ENCODE results near the gene BAZ2B.

DNA sequence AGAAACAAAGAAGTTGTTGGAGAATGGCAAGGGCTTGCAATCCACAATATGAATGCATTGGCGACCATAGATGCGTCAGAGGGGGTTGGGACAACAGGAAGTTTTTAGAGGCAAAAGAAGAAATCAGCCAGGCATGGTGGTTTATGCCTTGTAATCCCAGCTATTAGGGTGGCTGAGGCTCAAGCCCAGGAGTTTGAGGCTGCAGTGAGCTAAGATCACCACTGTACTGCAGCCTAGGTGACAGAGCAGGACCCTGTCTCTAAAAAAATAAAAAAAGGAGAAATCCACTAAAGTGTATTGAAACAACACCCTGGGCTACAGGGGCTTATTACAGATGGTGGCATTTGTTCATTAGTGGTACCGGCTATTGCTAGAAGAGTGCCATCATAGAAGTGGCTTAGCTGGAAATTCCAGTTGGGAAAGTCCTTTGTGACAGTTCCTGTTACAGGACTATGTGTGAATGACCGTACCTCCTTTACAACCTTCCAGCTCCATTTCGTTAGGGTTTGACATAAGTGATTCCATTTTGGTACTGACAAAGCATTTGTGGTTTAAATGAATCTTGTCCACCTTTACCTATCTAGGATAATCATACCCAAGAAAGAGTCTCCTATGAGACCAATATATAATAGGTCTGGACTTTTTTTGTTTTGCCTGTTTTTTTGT is 319.2 kb downstream of the BAZ2B start:
- TF ChIP-seq, protein P1, sequence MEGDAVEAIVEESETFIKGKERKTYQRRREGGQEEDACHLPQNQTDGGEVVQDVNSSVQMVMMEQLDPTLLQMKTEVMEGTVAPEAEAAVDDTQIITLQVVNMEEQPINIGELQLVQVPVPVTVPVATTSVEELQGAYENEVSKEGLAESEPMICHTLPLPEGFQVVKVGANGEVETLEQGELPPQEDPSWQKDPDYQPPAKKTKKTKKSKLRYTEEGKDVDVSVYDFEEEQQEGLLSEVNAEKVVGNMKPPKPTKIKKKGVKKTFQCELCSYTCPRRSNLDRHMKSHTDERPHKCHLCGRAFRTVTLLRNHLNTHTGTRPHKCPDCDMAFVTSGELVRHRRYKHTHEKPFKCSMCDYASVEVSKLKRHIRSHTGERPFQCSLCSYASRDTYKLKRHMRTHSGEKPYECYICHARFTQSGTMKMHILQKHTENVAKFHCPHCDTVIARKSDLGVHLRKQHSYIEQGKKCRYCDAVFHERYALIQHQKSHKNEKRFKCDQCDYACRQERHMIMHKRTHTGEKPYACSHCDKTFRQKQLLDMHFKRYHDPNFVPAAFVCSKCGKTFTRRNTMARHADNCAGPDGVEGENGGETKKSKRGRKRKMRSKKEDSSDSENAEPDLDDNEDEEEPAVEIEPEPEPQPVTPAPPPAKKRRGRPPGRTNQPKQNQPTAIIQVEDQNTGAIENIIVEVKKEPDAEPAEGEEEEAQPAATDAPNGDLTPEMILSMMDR (IDR thresholded peaks at IDR 0.05) = no peak
- no peak for TF ChIP-seq POLR2A (IDR thresholded peaks at IDR 0.05)

All from sigmoid colon (tissue), 3 donors.